ENCODE measurements around the gene CAP2.

CAP2 gene, protein sequence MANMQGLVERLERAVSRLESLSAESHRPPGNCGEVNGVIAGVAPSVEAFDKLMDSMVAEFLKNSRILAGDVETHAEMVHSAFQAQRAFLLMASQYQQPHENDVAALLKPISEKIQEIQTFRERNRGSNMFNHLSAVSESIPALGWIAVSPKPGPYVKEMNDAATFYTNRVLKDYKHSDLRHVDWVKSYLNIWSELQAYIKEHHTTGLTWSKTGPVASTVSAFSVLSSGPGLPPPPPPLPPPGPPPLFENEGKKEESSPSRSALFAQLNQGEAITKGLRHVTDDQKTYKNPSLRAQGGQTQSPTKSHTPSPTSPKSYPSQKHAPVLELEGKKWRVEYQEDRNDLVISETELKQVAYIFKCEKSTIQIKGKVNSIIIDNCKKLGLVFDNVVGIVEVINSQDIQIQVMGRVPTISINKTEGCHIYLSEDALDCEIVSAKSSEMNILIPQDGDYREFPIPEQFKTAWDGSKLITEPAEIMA

GRCh38 chr6:17392978-17393891 is at the start of gene CAP2:
Gene CAP2 (plus strand): TSS chr6:17393595. CDS start chr6:17421556, 27,961 bp downstream.
- DNase-seq = no peak

DNA sequence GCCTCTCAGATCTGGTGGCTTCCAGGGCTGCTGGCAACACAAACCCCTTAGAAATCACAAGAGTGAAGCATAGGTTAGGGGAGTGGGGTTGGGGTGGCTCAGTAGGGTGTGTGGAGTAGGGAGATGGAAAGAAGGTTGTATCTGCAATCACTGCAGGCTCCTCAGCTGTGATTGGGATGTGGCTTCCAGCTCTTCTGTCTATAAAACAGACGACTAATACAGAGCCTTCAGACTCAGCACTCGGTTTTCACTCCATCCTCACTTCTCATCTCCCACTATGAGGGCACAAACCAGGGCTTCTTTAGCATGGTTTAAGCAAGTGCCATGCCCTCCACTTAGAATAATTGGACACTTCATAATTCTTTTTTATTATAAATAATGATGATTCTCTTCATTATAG is 46.4 kb upstream of the CAP2 start:
- DNase-seq = no peak

DNA sequence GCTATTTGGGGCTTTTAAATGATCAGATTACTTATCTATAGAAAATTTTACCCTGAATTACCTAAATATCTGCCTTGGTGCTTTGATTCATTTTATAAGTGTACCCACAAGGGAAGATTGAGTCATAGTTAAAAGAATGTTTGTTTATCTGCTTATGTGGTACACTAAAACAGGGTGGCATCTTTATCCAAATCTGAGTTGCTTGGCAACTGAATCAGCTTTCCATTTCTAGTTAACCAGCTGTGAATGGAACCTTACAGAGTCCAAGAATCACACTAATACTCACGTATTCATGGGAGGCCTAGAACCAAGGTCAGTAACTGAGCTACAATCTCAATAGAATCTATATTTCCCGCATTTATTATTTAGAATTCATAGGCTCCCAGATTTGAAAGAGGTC is 44.0 kb upstream of the CAP2 start:
- no peak for DNase-seq

DNA sequence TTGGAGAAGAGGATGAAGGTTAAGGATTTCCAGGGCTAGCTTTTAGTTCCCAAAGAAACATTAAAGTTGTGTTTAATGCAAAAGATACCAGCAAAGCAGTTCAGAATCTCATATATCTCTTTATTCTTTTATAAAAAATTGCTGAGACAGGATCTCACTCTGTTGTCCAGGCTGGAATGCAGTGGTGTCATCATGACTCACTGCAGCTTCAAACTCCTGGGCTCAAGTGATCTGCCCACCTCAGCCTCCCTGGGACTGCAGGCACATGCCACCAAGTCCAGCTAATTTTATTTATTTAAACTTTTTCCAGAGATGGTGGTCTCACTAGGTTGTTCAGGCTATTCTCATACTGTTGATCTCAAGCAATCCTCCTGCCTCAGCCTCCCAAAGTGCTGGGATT is 41.1 kb upstream of the CAP2 start:
- DNase-seq = no peak

- no peak for DNase-seq
These were observed 39.8 kb upstream of the CAP2 start for GRCh38 chr6:17353440-17354175.

- no peak for DNase-seq
These were observed 38.5 kb upstream of the CAP2 start for GRCh38 chr6:17354700-17355403.

DNA sequence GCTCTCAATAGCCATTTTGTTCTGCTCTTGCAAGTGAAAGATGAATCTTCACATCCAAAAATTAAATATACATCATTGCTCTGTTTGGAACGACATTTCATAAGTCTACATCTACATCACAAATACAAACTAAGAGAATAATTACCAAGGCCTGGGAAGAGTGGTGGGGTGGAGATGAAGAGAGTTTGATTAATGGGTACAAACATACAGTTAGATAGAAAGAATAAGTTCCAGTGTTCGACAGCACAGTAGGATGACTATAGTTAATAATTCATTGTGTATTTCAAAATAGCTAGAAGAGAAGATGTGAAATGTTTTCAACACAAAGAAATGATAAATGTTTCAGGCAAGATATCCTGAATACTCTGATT is 38.0 kb upstream of the CAP2 start:
- DNase-seq = no peak

GRCh38 chr6:17358515-17358914 is 34.9 kb upstream of the CAP2 start:
- DNase-seq = no peak

DNA sequence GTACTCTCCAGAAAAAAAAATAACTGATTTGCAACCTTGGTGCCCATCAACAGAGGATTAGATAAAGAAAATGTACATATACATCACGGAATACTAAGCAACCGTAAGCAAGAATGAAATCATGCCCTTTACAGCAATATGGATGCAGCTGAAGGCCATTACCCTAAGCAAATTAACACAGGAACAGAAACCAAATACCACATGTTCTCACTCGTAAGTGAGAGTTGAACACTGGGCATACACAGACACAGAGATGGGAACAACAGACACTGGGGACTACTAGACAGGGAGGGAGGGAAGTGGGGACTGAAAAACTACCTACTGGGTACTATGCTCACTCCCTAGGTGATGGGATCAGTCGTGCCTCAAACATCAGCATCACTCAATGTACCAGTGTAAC is 32.8 kb upstream of the CAP2 start:
- DNase-seq = no peak

- no peak for DNase-seq
These were observed 32.4 kb upstream of the CAP2 start for GRCh38 chr6:17361013-17361412.

DNA sequence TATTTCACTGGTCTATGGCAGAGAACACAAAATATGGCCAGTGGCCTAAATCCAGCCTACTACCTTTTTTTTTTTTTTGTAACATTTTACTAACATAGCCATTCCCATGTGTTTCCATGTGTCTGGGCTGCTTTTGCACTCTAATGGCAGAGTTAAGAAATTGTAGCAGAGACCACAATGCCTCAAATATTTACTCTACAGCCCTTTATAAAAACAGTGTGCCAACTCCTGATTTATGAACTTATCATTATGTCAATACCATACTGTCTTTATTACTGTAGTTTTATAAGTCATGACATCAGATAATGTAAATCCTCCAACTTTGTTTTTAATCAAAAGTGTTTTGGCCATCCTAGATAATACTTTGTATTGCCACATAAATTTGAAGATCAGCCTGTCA is 27.4 kb upstream of the CAP2 start:
- DNase-seq = no peak

GRCh38 chr6:17367868-17368267 is 25.5 kb upstream of the CAP2 start:
- DNase-seq = no peak

DNA sequence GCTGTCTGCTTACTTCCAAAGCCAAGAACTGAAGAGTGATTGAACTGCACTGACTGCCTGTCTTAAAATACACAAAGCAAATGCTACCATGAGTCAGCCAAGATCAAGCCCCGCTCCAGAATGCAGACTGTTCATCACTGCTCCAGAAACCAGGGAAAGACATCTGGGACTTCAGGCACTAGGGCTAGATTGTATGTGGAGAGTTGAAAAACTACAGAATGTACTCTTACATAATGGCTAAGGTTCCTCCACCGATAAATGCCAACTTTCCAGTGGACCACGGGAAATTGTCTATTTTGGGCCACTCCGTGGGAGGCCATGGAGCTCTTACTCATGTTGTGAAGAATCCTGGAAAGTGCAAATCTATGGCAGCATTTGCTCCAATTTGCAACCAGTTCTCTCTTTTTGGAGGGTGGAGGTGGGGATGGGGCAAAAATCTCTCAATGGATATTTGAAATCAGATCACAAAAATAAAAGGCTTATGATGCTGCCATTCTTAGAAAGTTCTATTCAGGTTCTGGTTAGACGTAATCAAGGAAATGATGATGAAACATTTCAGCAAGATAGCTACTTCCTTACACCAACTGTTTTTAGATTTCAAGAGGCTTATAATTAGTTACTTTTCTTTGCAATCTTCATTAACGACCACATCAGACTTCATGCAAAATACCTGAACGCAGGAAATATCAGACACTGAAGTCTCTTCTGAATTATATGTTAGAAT is 11.8 kb upstream of the CAP2 start:
- no peak for DNase-seq

GRCh38 chr6:17385660-17386059 is 7.7 kb upstream of the CAP2 start:
- DNase-seq = no peak

DNA sequence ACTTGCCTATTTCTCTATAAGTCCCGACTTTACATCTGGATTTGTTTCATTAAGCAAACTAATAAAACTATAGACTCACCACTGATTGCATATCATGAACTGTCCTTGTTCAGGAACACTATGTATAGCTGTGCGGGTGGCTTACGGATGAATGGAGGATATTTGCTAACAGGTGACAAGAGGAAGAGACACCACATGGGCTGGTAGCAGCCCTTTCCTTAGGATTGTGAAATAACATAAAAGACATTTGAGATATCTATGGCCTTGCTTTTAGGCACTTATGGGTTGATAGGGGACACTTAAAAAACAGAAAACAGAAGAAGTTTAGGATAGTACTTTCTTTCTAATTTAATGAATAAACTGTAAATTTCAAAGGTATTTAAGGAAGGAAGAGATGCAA is 5.0 kb upstream of the CAP2 start:
- DNase-seq = no peak

DNA sequence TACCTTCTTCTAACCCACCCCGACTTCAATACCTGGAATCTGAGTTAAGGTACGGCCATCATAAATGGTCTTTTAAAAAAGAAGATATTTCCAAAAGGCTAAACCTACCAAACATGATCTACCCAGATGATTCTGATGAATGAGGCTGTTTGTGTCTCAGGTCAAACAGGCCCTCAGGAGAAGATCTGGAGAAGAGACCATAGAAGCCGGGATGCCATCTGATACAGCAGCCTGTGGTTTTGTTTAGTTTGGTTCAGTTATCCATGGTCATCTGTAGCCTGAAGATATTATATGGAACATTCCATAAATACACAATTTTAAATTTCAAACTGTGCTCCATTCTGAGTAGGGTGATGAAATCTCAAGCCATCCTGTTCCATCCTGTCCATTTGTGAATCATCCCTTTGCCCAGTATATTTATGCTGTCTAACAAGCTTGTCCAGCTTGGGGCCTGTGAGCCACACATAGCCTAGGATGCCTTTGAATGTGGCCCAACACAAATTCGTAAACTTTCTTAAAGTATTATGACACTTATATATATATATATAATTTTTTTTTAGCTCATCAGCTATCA is 4.0 kb upstream of the CAP2 start:
- no peak for DNase-seq

- DNase-seq = no peak
These were observed 3.1 kb upstream of the CAP2 start for GRCh38 chr6:17390276-17390675.

DNA sequence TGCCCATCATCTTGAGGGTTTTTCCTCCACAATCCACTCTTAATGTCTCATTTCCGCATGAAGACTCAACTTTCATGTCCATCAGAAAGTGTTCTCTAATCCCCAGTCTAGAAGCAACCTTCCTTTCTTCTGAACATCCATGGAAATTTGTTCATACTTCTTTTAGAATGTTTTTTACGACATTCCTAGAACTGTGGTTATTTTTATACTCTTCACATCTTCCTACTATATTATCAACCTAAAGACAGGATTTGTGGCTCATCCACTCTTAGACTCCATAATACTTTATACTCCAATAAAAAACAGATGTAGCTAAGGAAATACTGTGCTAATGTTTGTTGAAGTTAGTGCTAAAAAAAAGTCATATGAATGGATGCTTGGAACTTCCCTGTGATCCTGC is 1.4 kb upstream of the CAP2 start:
- no peak for DNase-seq

GRCh38 chr6:17393892-17394631 is 667 bp downstream of the CAP2 start:
- no peak for DNase-seq

DNA sequence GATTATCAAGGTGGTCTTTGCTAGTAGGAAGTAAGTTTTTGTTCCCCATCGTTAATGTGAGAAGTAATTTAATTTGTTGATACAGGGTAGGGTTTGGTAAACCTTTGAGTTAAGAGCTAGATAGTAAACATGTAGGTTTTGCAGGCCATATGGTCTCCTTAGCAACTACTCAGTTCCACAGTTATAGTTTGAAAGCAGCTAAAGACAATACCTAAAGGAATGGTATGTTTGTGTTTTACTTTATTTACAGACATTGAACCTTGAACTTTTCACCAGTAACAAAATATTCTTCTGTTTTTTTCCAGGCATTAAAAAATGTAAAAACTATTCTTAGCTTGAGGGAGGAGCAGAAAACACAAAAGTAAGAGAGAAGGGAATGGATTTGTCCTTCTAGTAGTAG is 1.7 kb downstream of the CAP2 start:
- DNase-seq = no peak

- DNase-seq = no peak
These were observed 2.9 kb downstream of the CAP2 start for GRCh38 chr6:17396256-17396655.
